SK-N-SH treated with all-trans-retinoic acid at 6 μM for 48 hours (cell line): ENCODE measurements around the gene TMC3.

Experiments
- ARNTL ChIP-seq: fragments of 450-650 bp; formaldehyde crosslinking; IDR thresholded peaks from 2 replicates; pipeline ENCODE4 v1.5.0; 2020; ENCODE audit warnings: low read depth, mild to moderate bottlenecking, moderate library complexity, borderline replicate concordance
- BACH2 ChIP-seq: fragments of 250-450 bp; sonication (Bioruptor Pico); IDR thresholded peaks from 2 replicates; pipeline ENCODE4 v1.9.0; 2021; ENCODE audit warnings: mild to moderate bottlenecking, borderline replicate concordance
- ESRRG ChIP-seq: fragments of 250-450 bp; sonication (Bioruptor Pico); IDR thresholded peaks from 2 replicates; pipeline ENCODE4 v1.6.1; 2021; ENCODE audit warnings: mild to moderate bottlenecking
- PPARA ChIP-seq: fragments of 250-450 bp; sonication (Bioruptor Pico); IDR thresholded peaks from 2 replicates; pipeline ENCODE4 v1.5.0; 2020; ENCODE audit warnings: mild to moderate bottlenecking, borderline replicate concordance
- ZFP3 ChIP-seq: fragments of 250-450 bp; sonication (Bioruptor Pico); IDR thresholded peaks from 2 replicates; pipeline ENCODE4 v1.5.0; 2020; ENCODE audit warnings: mild to moderate bottlenecking, moderate library complexity
- ZNF8 ChIP-seq: fragments of 450-650 bp; formaldehyde crosslinking; IDR thresholded peaks from 2 replicates; pipeline ENCODE4 v1.5.0; 2020; ENCODE audit warnings: mild to moderate bottlenecking, moderate library complexity
- TF ChIP-seq, protein P1 (sequence below): fragments of 250-450 bp; sonication (Bioruptor Pico); IDR thresholded peaks from 2 replicates; pipeline ENCODE4 v1.5.1; 2021; ENCODE audit warnings: mild to moderate bottlenecking, moderate library complexity

DNA sequence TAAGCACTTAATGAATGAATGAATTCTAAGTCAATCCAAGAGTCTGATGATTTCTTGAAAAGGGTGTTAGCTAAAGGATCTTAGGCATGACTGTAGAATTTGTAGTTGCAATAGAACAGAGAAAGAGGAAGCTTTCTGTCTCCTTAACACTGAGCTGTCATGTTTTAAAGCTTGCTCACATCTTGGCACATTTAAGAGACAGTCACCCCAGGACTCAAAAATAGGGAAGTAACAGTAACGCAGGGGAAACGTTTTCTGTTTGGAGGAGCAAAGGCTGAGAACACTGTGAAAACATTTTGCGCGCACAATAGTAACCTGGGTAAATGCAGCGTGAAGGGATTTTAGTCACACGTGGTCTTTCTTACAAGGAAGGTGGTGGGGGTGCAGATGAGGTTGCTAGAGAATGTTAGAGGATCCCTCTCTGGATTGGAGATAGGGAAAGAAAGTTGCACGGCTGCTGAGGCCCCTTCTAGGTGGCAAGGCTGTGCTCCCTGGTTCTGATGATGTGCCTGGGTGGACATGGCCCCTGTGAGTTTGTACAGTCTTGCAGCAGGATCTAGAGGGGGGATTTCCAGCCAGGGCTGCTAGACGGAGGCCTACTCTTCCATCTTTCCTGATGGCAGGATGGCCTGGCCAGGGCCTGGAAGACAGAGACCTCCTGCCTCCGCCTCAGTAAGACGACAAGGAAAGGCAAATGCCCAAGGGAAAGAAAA is 62.1 kb downstream of the TMC3 start:
- TF ChIP-seq PPARA (CRISPR knock-in tag) (no peak), ZFP3 (CRISPR knock-in tag) (no peak), ARNTL (CRISPR knock-in tag) (no peak), ESRRG (no peak), ZNF8 (CRISPR knock-in tag) (no peak), BACH2 (CRISPR knock-in tag) (no peak)
- TF ChIP-seq, protein P1, sequence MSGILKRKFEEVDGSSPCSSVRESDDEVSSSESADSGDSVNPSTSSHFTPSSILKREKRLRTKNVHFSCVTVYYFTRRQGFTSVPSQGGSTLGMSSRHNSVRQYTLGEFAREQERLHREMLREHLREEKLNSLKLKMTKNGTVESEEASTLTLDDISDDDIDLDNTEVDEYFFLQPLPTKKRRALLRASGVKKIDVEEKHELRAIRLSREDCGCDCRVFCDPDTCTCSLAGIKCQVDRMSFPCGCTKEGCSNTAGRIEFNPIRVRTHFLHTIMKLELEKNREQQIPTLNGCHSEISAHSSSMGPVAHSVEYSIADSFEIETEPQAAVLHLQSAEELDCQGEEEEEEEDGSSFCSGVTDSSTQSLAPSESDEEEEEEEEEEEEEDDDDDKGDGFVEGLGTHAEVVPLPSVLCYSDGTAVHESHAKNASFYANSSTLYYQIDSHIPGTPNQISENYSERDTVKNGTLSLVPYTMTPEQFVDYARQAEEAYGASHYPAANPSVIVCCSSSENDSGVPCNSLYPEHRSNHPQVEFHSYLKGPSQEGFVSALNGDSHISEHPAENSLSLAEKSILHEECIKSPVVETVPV (CRISPR knock-in tag), result no peak
